ENCODE data around the gene MEGF10.
"Not testable (repeated sequence)": the region's sequence is repeated elsewhere in the genome, so short reads cannot be mapped to it uniquely, and the experiment has no call there.

MEGF10 gene

GRCh38 chr5:127316011-127316410 lies 25.4 kb downstream of the MEGF10 start:
- Histone ChIP-seq H3K27ac (no peak overlapping the region), H3K4me3 (no peak overlapping the region)
- TF ChIP-seq CTCF (IDR thresholded peaks at IDR 0.05): no peak
- DNase-seq (ENCODE audit: low spot score): no peak

GRCh38 chr5:127317385-127317784 lies 26.8 kb downstream of the MEGF10 start:
- not testable (repeated sequence) for DNase-seq (ENCODE audit: low spot score); H3K27ac ChIP-seq; H3K4me3 ChIP-seq

GRCh38 chr5:127320032-127320965 lies 29.7 kb downstream of the MEGF10 start:
- Histone ChIP-seq H3K4me3 (no peak overlapping the region), H3K27ac (no peak overlapping the region)
- no peak for DNase-seq (ENCODE audit: low spot score)
- no peak for TF ChIP-seq CTCF (IDR thresholded peaks at IDR 0.05)

GRCh38 chr5:127321465-127321864 lies 30.9 kb downstream of the MEGF10 start:
- TF ChIP-seq CTCF (IDR thresholded peaks at IDR 0.05): no peak

GRCh38 chr5:127322403-127322802 lies 31.8 kb downstream of the MEGF10 start:
- no peak overlapping the region for H3K27ac ChIP-seq
- no peak for DNase-seq (ENCODE audit: low spot score)
- no peak for TF ChIP-seq CTCF (IDR thresholded peaks at IDR 0.05)
- no peak overlapping the region for H3K4me3 ChIP-seq

More at GRCh38 chr5:127321465-127321864, 30.9 kb downstream of the MEGF10 start:
- Histone ChIP-seq H3K4me3 (no peak overlapping the region), H3K27ac (no peak overlapping the region)
- DNase-seq (ENCODE audit: low spot score): no peak

GRCh38 chr5:127324756-127325155 lies 34.2 kb downstream of the MEGF10 start:
- TF ChIP-seq CTCF (IDR thresholded peaks at IDR 0.05): no peak
- no peak for DNase-seq (ENCODE audit: low spot score)
- H3K4me3 ChIP-seq: no peak overlapping the region
- H3K27ac ChIP-seq: no peak overlapping the region

GRCh38 chr5:127326431-127326830 lies 35.8 kb downstream of the MEGF10 start:
- no peak overlapping the region for H3K27ac ChIP-seq
- H3K4me3 ChIP-seq: no peak overlapping the region
- no peak for TF ChIP-seq CTCF (IDR thresholded peaks at IDR 0.05)
- DNase-seq (ENCODE audit: low spot score): no peak
